ENCODE measurements around the gene ABTB1.

ABTB1 gene

DNA sequence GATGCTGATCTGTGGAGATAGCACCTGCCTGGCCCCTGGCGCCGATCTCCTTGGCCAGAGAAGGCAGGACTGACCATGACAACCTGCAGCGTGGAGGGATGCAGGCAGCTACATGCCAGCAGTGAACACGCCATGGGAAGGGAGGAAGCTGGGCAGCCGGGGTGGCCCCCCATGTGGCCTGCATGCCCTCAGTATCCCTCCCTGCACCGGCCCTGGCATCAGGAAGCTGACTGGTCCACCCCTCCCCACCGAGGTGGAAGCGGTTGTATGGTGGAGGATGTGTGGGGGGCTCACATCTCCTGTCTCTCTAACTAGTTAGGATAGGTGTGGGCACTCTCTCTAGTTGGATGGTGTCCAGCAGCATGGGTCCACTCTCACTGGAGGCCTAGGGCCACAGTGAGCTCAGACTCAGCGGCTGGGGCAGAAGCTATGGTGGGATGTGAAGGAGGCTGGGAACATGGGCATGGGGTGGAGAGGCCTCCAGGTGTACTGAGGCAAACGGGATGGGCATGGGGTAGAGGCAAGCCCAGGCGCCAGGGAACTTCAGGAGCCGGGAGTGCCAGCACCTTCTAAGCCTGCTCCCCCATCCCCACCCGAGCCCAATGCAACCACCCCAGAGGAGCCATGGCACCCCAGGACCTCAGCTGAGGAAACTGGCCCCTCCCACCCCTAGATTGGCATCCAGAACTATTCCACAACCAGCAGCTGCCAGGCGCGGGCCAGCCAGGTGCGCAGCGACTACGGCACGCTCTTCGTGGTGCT is 1.8 kb upstream of the ABTB1 start (continued):
- no peak for TF ChIP-seq ZNF155 (tag by site-specific recombination; IDR thresholded peaks at IDR 0.05)
- no peak for TF ChIP-seq PRDM1 (tag by site-specific recombination; IDR thresholded peaks at IDR 0.05)
- no peak for TF ChIP-seq ZNF747 (tag by site-specific recombination; IDR thresholded peaks at IDR 0.05)
- TF ChIP-seq HOXD13 (CRISPR knock-in tag; IDR thresholded peaks at IDR 0.05; ENCODE audit: borderline replicate concordance) = no peak
- TF ChIP-seq, protein P1, sequence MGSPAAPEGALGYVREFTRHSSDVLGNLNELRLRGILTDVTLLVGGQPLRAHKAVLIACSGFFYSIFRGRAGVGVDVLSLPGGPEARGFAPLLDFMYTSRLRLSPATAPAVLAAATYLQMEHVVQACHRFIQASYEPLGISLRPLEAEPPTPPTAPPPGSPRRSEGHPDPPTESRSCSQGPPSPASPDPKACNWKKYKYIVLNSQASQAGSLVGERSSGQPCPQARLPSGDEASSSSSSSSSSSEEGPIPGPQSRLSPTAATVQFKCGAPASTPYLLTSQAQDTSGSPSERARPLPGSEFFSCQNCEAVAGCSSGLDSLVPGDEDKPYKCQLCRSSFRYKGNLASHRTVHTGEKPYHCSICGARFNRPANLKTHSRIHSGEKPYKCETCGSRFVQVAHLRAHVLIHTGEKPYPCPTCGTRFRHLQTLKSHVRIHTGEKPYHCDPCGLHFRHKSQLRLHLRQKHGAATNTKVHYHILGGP (tag by site-specific recombination; IDR thresholded peaks at IDR 0.05) = no peak
- TF ChIP-seq ZBTB17 (tag by site-specific recombination; IDR thresholded peaks at IDR 0.05) = no peak
- no peak for TF ChIP-seq MEIS1 (CRISPR knock-in tag; IDR thresholded peaks at IDR 0.05; ENCODE audit: borderline replicate concordance)
- TF ChIP-seq TCF7L2 (IDR thresholded peaks at IDR 0.05; ENCODE audit: borderline replicate concordance, low read depth, low read length) = no peak

- Histone ChIP-seq H3K27ac (ENCODE audit: extremely low read depth, low read depth, low read length) (peak overlapping the region; percentile 58; the same call in 1 of the 2 replicates), H3K4me1 (ENCODE audit: control insufficient read depth, insufficient read depth, low read length) (no peaks in the 10 kb centered on the region), H3K9me3 (ENCODE audit: control insufficient read depth, insufficient read depth, low read depth, low read length) (no peaks in the 10 kb centered on the region), H3K4me3 (ENCODE audit: low read depth, low read length) (peak overlapping the region; percentile 53), H3K36me3 (ENCODE audit: control insufficient read depth in 2 of 2, insufficient read depth in 1 of 2, low read length in 2 of 2) (peaks cover 0 to 8% of the 10 kb centered on the region in 2 experiments; a peak in 1 of 3 replicates)
- 0 out of 2 replicates have a peak, but pooled peaks have one; percentile 10 for TF ChIP-seq ZBTB20 (tag by site-specific recombination; IDR thresholded peaks at IDR 0.05)
- no peak for TF ChIP-seq ZNF335 (tag by site-specific recombination; conservative IDR thresholded peaks at IDR 0.05)
- TF ChIP-seq SCRT2 (tag by site-specific recombination; IDR thresholded peaks at IDR 0.05) = 0 out of 2 replicates have a peak, but pooled peaks have one; percentile 53
- peak; percentile 16 for TF ChIP-seq GLIS2 (tag by site-specific recombination; IDR thresholded peaks at IDR 0.05)
- ChIA-PET CTCF (interaction anchor here (0.6 to 0.7 kb wide), 2 partner anchors 17 to 374 kb away, joined by 3 to 5 read pairs; no protein-coding TSS in a partner anchor), POLR2A (no interaction called here)
Observed at GRCh38 chr3:127671523-127672428, 976 bp upstream of the ABTB1 start.

- peak overlapping the region; percentile 85 for H3K4me3 ChIP-seq (ENCODE audit: low read depth, low read length)
- H3K27ac ChIP-seq (ENCODE audit: extremely low read depth, low read depth, low read length) = peak overlapping the region; percentile 28; the same call in 1 of the 2 replicates
- H3K36me3 ChIP-seq (ENCODE audit: control insufficient read depth in 2 of 2, insufficient read depth in 1 of 2, low read length in 2 of 2) = peaks cover 0 to 11% of the 10 kb centered on the region in 2 experiments; a peak in 1 of 3 replicates
- no peaks in the 10 kb centered on the region for H3K4me1 ChIP-seq (ENCODE audit: control insufficient read depth, insufficient read depth, low read length)
- CTCF ChIA-PET = interaction anchor here (0.6 kb wide), 1 partner anchor 98 kb away, joined by 3 read pairs; no protein-coding TSS in a partner anchor
- H3K9me3 ChIP-seq (ENCODE audit: control insufficient read depth, insufficient read depth, low read depth, low read length) = no peaks in the 10 kb centered on the region
- POLR2A ChIA-PET = no interaction called here
- TF ChIP-seq CTCF (tag by site-specific recombination; IDR thresholded peaks at IDR 0.05) (no peak), ZNF426 (tag by site-specific recombination; IDR thresholded peaks at IDR 0.05) (no peak), YY2 (tag by site-specific recombination; IDR thresholded peaks at IDR 0.05) (no peak), GLIS2 (tag by site-specific recombination; IDR thresholded peaks at IDR 0.05) (peak; percentile 87), ZSCAN5A (tag by site-specific recombination; IDR thresholded peaks at IDR 0.05) (no peak), ZNF654 (tag by site-specific recombination; IDR thresholded peaks at IDR 0.05; ENCODE audit: low read depth) (no peak), ZNF157 (tag by site-specific recombination; IDR thresholded peaks at IDR 0.05) (no peak), ZNF223 (tag by site-specific recombination; IDR thresholded peaks at IDR 0.05) (no peak), ZNF830 (tag by site-specific recombination; IDR thresholded peaks at IDR 0.05; ENCODE audit: low read depth) (no peak), ZFP37 (tag by site-specific recombination; IDR thresholded peaks at IDR 0.05) (no peak), GLI2 (tag by site-specific recombination; IDR thresholded peaks at IDR 0.05; ENCODE audit: borderline replicate concordance, low read depth) (no peak), ZNF24 (tag by site-specific recombination; IDR thresholded peaks at IDR 0.05) (no peak)
- TF ChIP-seq, protein P2, sequence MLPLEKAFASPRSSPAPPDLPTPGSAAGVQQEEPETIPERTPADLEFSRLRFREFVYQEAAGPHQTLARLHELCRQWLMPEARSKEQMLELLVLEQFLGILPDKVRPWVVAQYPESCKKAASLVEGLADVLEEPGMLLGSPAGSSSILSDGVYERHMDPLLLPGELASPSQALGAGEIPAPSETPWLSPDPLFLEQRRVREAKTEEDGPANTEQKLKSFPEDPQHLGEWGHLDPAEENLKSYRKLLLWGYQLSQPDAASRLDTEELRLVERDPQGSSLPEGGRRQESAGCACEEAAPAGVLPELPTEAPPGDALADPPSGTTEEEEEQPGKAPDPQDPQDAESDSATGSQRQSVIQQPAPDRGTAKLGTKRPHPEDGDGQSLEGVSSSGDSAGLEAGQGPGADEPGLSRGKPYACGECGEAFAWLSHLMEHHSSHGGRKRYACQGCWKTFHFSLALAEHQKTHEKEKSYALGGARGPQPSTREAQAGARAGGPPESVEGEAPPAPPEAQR (tag by site-specific recombination; IDR thresholded peaks at IDR 0.05) = no peak
Observed at GRCh38 chr3:127673191-127674100, 694 bp downstream of the ABTB1 start.

Data from HEK293 (cell line).